CD14-positive monocyte (primary cell): ENCODE data around the gene CUBN. TPM values are rescaled to one million over a fixed set of nuclear protein-coding genes. Genes with fewer than 3 reads are reported as not detected.
A peak's percentile ranks its signal among the peaks of the same experiment; 100 is the strongest.

ENCODE experiments used
- DNase-seq, 3 donors: peaks; one replicate each; pipeline ENCODE4 v3.0.0-alpha.2; 2011 to 2022
- H2AFZ ChIP-seq: 2 replicates; pipeline ENCODE4 v1.6.0; 2012; ENCODE audit warnings: mild to moderate bottlenecking, low read depth, low read length, inconsistent platforms; ENCODE audit not compliant: insufficient read depth, poor library complexity, severe bottlenecking
- H3K27ac ChIP-seq, 2 donors: 1 replicate in 1 of 2; 2 replicates in 1 of 2; pipeline ENCODE4 v1.5.1; 2012 to 2013; ENCODE audit warnings: low read length in 2 of 2, control low read depth in 1 of 2, inconsistent platforms in 1 of 2, low read depth in 1 of 2, mild to moderate bottlenecking in 1 of 2
- H3K27me3 ChIP-seq, 2 donors: one replicate each; pipeline versions ENCODE4 v1.6.0 to v1.6.1; 2011 to 2013; ENCODE audit warnings: low read length in 2 of 2; ENCODE audit not compliant: control insufficient read depth in 2 of 2, insufficient read depth in 2 of 2
- H3K36me3 ChIP-seq, 2 donors: replicated peaks in 1 of 2; 1 replicate in 1 of 2; 2 replicates in 1 of 2; pipeline versions ENCODE4 v1.5.1 to v1.6.1; 2012 to 2013; ENCODE audit warnings: low read length in 2 of 2, control low read depth in 1 of 2, inconsistent platforms in 1 of 2, mild to moderate bottlenecking in 1 of 2; ENCODE audit not compliant: insufficient read depth in 2 of 2, control insufficient read depth in 1 of 2
- H3K4me1 ChIP-seq, 2 donors: 1 replicate in 1 of 2; 2 replicates in 1 of 2; pipeline versions ENCODE4 v1.5.1 to v1.6.1; 2012 to 2013; ENCODE audit warnings: low read length in 2 of 2, control low read depth in 1 of 2, inconsistent platforms in 1 of 2, mild to moderate bottlenecking in 1 of 2, moderate library complexity in 1 of 2; ENCODE audit not compliant: insufficient read depth in 2 of 2, control insufficient read depth in 1 of 2
- H3K4me2 ChIP-seq: replicated peaks from 2 replicates; pipeline ENCODE3; 2012; ENCODE audit warnings: low read length, moderate library complexity, mild to moderate bottlenecking; ENCODE audit not compliant: poor library complexity, severe bottlenecking; ENCODE audit errors: extremely low read depth
- H3K4me3 ChIP-seq, 3 experiments: fragments of 200-600 bp in 1 of 3; sonication (generic) in 1 of 3; replicated peaks in 1 of 3; 1 replicate in 2 of 3; 2 replicates in 1 of 3; pipeline ENCODE4 v1.5.1; 2011 to 2013; ENCODE audit warnings: low read length in 3 of 3, mild to moderate bottlenecking in 3 of 3, control low read depth in 2 of 3, low read depth in 2 of 3, inconsistent platforms in 1 of 3, moderate library complexity in 1 of 3
- H3K79me2 ChIP-seq: 2 replicates; pipeline ENCODE4 v1.6.0; 2012; ENCODE audit warnings: mild to moderate bottlenecking, control low read depth, inconsistent platforms, low read length, moderate library complexity; ENCODE audit not compliant: insufficient read depth
- H3K9ac ChIP-seq: 2 replicates; pipeline ENCODE4 v1.6.0; 2017; ENCODE audit warnings: low read length, mild to moderate bottlenecking; ENCODE audit not compliant: insufficient read depth, poor library complexity, severe bottlenecking
- H3K9me3 ChIP-seq, 2 donors: replicated peaks in 1 of 2; 1 replicate in 1 of 2; 2 replicates in 1 of 2; pipeline versions ENCODE4 v1.5.1 to v1.6.1; 2012 to 2013; ENCODE audit warnings: low read length in 2 of 2, control low read depth in 1 of 2; ENCODE audit not compliant: control insufficient read depth in 1 of 2, insufficient read depth in 1 of 2
- H4K20me1 ChIP-seq: 2 replicates; pipeline ENCODE4 v1.6.0; 2012; ENCODE audit warnings: mild to moderate bottlenecking, low read length, control low read depth, moderate library complexity; ENCODE audit not compliant: insufficient read depth
- H3K27ac Mint-ChIP-seq, 7 donors: one replicate each; pipeline ENCODE4 v1.8.0; 2020; ENCODE audit warnings: mild to moderate bottlenecking in 7 of 7, mixed read lengths in 7 of 7, moderate library complexity in 6 of 7, inconsistent platforms in 2 of 7
- H3K27me3 Mint-ChIP-seq, 3 donors: one replicate each; pipeline ENCODE4 v1.8.0; 2021 to 2022; ENCODE audit warnings: low read depth in 3 of 3, mild to moderate bottlenecking in 3 of 3, mixed read lengths in 3 of 3, moderate library complexity in 3 of 3, inconsistent platforms in 1 of 3
- H3K36me3 Mint-ChIP-seq, 2 donors: one replicate each; pipeline ENCODE4 v1.8.0; 2020; ENCODE audit warnings: mixed read lengths in 2 of 2, inconsistent platforms in 1 of 2, mild to moderate bottlenecking in 1 of 2
- H3K4me1 Mint-ChIP-seq: one replicate; pipeline ENCODE4 v1.8.0; 2020; ENCODE audit warnings: mild to moderate bottlenecking, mixed read lengths
- H3K4me3 Mint-ChIP-seq, 2 donors: one replicate each; pipeline ENCODE4 v1.8.0; 2020; ENCODE audit warnings: mild to moderate bottlenecking in 2 of 2, mixed read lengths in 2 of 2, moderate library complexity in 1 of 2
- H3K9me3 Mint-ChIP-seq, 7 donors: one replicate each; pipeline ENCODE4 v1.8.0; 2020 to 2022; ENCODE audit warnings: mixed read lengths in 7 of 7, mild to moderate bottlenecking in 6 of 7, moderate library complexity in 6 of 7, inconsistent platforms in 2 of 7
- WGBS: methylation state at CpG from one replicate; pipeline ENCODE4 v1.1.5; 2013; ENCODE audit warnings: missing lambda C conversion rate; ENCODE audit not compliant: insufficient coverage; 5-methylcytosine and 5-hydroxymethylcytosine counted together
- intact Hi-C, 2 donors: fragments of 100-400 bp; cut with micrococcal nuclease; formaldehyde crosslinking; loops; one replicate each; pipeline versions ENCODE4 v1.15.0 to v1.15.1; 2023
- polyA plus RNA-seq, 3 donors: library from polyadenylated mRNA; depleted of rRNA in 1 of 3; unstranded in 2 of 3; stranded (reverse) in 1 of 3; fragments of 300-500 nt in 2 of 3; fragments of >200 nt in 1 of 3; fragmentation: Illumina TruSeq in 2 of 3; gene quantifications; 1 replicate in 2 of 3; 2 replicates in 1 of 3; pipeline ENCODE4 v1.2.3, GENCODE V29; 2012 to 2021
- TF ChIP-seq, protein P1 (sequence below): fragments of 200-600 bp; IDR thresholded peaks from one replicate; pipeline ENCODE4 v1.8.0; 2022; ENCODE audit warnings: antibody characterized with exemption, mild to moderate bottlenecking

Gene CUBN
- polyA plus RNA-seq, 3 donors: 0.95 TPM; not detected in 2

DNA sequence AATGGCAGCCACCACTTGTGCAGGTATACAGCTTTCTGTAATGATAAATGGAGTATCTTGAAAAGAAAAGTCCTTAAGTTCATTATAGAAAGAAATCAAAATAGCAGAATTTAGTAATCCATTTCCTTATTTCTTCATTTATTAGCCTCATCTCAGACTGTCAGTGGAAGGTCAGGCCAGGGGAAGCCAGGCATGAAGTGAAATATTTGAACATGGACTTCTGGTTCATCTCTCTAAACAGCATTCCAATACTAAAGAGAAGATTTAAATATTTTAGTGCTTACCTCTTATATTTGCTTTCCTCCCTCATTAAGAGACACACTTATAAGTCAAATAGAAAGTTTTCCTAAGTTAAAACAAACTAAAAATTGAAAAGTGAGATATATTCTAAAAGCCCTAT, 45.0 kb upstream of the CUBN start:
- Histone ChIP-seq H2AFZ (no peak overlapping the region), H3K36me3 (peaks cover 0 to 5% of the 10 kb centered on the region in 2 donors), H3K4me3 (no peak overlapping the region), H3K79me2 (no peaks in the 10 kb centered on the region), H3K4me2 (no peak overlapping the region), H3K9me3 (no peaks in the 10 kb centered on the region), H3K4me1 (peaks cover 5 to 16% of the 10 kb centered on the region in 2 donors), H3K9ac (no peak overlapping the region), H3K27ac (no peak overlapping the region), H3K27me3 (no peaks in the 10 kb centered on the region), H4K20me1 (no peaks in the 10 kb centered on the region)
- H3K36me3 Mint-ChIP-seq: peaks cover 8 to 12% of the 10 kb centered on the region in 2 donors
- peaks cover 17% of the 10 kb centered on the region for H3K4me1 Mint-ChIP-seq
- H3K27me3 Mint-ChIP-seq: peaks cover 0 to under 1% (median 0%) of the 10 kb centered on the region in 3 donors
- intact Hi-C loops: no loop called here
- peaks cover 0 to 1% (median 0%) of the 10 kb centered on the region in 7 donors for H3K9me3 Mint-ChIP-seq
- no peak overlapping the region for H3K4me3 Mint-ChIP-seq
- no peak overlapping the region for H3K27ac Mint-ChIP-seq
- TF ChIP-seq, protein P1, sequence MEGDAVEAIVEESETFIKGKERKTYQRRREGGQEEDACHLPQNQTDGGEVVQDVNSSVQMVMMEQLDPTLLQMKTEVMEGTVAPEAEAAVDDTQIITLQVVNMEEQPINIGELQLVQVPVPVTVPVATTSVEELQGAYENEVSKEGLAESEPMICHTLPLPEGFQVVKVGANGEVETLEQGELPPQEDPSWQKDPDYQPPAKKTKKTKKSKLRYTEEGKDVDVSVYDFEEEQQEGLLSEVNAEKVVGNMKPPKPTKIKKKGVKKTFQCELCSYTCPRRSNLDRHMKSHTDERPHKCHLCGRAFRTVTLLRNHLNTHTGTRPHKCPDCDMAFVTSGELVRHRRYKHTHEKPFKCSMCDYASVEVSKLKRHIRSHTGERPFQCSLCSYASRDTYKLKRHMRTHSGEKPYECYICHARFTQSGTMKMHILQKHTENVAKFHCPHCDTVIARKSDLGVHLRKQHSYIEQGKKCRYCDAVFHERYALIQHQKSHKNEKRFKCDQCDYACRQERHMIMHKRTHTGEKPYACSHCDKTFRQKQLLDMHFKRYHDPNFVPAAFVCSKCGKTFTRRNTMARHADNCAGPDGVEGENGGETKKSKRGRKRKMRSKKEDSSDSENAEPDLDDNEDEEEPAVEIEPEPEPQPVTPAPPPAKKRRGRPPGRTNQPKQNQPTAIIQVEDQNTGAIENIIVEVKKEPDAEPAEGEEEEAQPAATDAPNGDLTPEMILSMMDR: no peak
- no peak for DNase-seq

DNA sequence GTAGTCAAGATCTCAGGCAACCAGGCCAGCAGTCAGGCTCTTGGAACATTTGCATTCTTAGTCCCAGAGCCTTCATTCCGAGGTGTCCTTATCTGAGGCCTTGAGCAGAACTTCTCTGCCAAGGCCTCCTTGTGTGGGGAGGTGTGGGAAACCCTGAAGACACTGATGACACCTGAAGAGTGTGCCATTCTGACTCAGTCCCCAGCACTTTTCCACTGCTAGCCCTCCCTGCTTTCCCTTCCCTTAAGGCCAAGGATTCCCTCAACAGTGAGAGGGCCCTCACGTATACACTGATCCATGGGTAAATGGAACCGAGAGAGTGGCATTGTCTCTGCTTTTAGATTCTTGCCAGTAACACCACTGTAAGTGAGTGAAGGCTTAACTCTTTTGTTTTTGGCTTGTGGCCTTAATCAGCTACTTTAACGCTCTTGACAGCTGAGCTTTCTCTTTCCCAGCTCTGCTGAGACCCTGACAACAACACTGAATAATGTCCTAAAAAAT, 41.6 kb upstream of the CUBN start:
- H3K9ac ChIP-seq: no peak overlapping the region
- H3K9me3 Mint-ChIP-seq: peaks cover 0 to 1% (median 0%) of the 10 kb centered on the region in 7 donors
- no peaks in the 10 kb centered on the region for H3K9me3 ChIP-seq
- peaks cover 16% of the 10 kb centered on the region for H3K4me1 Mint-ChIP-seq
- DNase-seq: no peak
- H3K4me3 Mint-ChIP-seq: no peak overlapping the region
- H4K20me1 ChIP-seq: no peaks in the 10 kb centered on the region
- no peak overlapping the region for H2AFZ ChIP-seq
- H3K27ac ChIP-seq: no peak overlapping the region
- H3K27me3 ChIP-seq: no peaks in the 10 kb centered on the region
- H3K36me3 ChIP-seq: peaks cover 0 to 5% of the 10 kb centered on the region in 2 donors
- TF ChIP-seq, protein P1: no peak
- H3K27me3 Mint-ChIP-seq: no peaks in the 10 kb centered on the region
- H3K4me3 ChIP-seq: no peak overlapping the region
- peak overlapping the region in 1 of 7 donors; percentile 64 for H3K27ac Mint-ChIP-seq
- intact Hi-C loops: no loop called here
- peaks cover 5 to 16% of the 10 kb centered on the region in 2 donors for H3K4me1 ChIP-seq
- no CpG with 5 or more reads among the region's 4 CpGs for WGBS
- H3K4me2 ChIP-seq: no peak overlapping the region
- no peaks in the 10 kb centered on the region for H3K79me2 ChIP-seq
- peaks cover 11 to 18% of the 10 kb centered on the region in 2 donors for H3K36me3 Mint-ChIP-seq
